HUDEP-2 (cell line): ENCODE measurements around the gene ZSWIM6.

Experiments
- DNase-seq, 76 experiments: peaks; one replicate each; lab custom pipeline; 2025; ENCODE audit not compliant: unreplicated experiment in 76 of 76; lab: John Stamatoyannopoulos, UW

Gene ZSWIM6

GRCh38 chr5:61354199-61354598, 22.1 kb downstream of the ZSWIM6 start:
- no peak for DNase-seq

- DNase-seq = peak in 6 of 76 experiments; percentile 2 to 23 (median 4)
Measured at GRCh38 chr5:61357745-61358144, 25.7 kb downstream of the ZSWIM6 start.

- peak in 3 of 76 experiments; percentile 1 to 15 (median 2) for DNase-seq
Measured at GRCh38 chr5:61362796-61363368, 30.8 kb downstream of the ZSWIM6 start.

- DNase-seq = no peak
Measured at GRCh38 chr5:61363401-61364114, 31.5 kb downstream of the ZSWIM6 start.

GRCh38 chr5:61366497-61367240, 34.6 kb downstream of the ZSWIM6 start:
- no peak for DNase-seq

GRCh38 chr5:61370506-61370905, 38.4 kb downstream of the ZSWIM6 start:
- DNase-seq = no peak

- DNase-seq = no peak
Measured at GRCh38 chr5:61371474-61371873, 39.4 kb downstream of the ZSWIM6 start.

- no peak for DNase-seq
Measured at GRCh38 chr5:61379677-61380076, 47.6 kb downstream of the ZSWIM6 start.

GRCh38 chr5:61381968-61382367, 49.9 kb downstream of the ZSWIM6 start:
- no peak for DNase-seq

GRCh38 chr5:61385627-61386026, 53.6 kb downstream of the ZSWIM6 start:
- no peak for DNase-seq

GRCh38 chr5:61386045-61386800, 54.2 kb downstream of the ZSWIM6 start:
- no peak for DNase-seq

GRCh38 chr5:61389609-61390008, 57.6 kb downstream of the ZSWIM6 start:
- DNase-seq = no peak

- DNase-seq = peak in 4 of 76 experiments; percentile 1 to 12 (median 3)
Measured at GRCh38 chr5:61394078-61394704, 62.1 kb downstream of the ZSWIM6 start.

GRCh38 chr5:61394793-61395192, 62.7 kb downstream of the ZSWIM6 start:
- DNase-seq = no peak

- no peak for DNase-seq
Measured at GRCh38 chr5:61397238-61397637, 65.2 kb downstream of the ZSWIM6 start.

- DNase-seq = no peak
Measured at GRCh38 chr5:61397937-61398336, 65.9 kb downstream of the ZSWIM6 start.

- DNase-seq = no peak
Measured at GRCh38 chr5:61398440-61398839, 66.4 kb downstream of the ZSWIM6 start.

- no peak for DNase-seq
Measured at GRCh38 chr5:61399679-61400078, 67.6 kb downstream of the ZSWIM6 start.

- DNase-seq = peak in 3 of 76 experiments; percentile 2 to 5 (median 3)
Measured at GRCh38 chr5:61401726-61402125, 69.7 kb downstream of the ZSWIM6 start.

GRCh38 chr5:61402244-61402823, 70.3 kb downstream of the ZSWIM6 start:
- no peak for DNase-seq
